ENCODE data around the gene C14orf93. TPM values are rescaled to one million over a fixed set of nuclear protein-coding genes. Genes with fewer than 3 reads are reported as not detected.

Gene C14orf93
- total RNA-seq, 4 donors from 2014 or later: 3.7 to 16.2 (median 6.7) TPM

DNA sequence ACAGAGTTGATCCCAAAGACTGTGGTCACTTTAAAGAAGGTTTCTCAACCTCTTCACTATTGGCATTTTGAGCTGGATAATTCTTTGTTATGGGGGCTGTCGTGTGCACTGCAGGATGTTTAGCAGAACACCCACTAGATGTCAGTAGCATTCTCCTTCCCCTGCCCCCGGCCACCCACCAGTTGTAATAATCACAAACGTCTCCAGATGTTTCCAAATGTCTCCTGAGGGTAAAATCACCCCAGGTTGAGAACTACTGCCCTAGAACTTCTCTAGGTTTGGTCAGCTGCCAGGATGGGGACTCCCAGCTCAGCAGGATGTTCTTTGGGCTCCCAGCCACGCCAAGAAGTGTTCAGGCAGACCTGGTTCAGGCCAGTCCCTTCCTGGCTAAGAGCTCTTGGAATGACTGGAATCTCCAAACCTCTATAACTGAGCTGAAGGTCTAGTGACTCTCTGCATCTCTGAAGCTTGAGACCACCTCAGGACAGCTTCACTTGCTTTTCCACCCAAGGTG lies 15.1 kb downstream of the C14orf93 start:
- H3K9me3 ChIP-seq: no peaks in the 10 kb centered on the region
- intact Hi-C loops (cut with DNase I; ENCODE audit: low total_unique reads): no loop called here
- H3K27ac ChIP-seq: no peak overlapping the region
- no peaks in the 10 kb centered on the region for H3K27me3 ChIP-seq
- in situ Hi-C loops (cut with MboI; ENCODE audit: low sequenced_read_pairs in 4 of 4): loop anchor here in 3 of 4 donors (5.0 kb wide), 2 partner anchors 57 to 67 kb away; no protein-coding TSS in a partner anchor
- TF ChIP-seq, protein P1, sequence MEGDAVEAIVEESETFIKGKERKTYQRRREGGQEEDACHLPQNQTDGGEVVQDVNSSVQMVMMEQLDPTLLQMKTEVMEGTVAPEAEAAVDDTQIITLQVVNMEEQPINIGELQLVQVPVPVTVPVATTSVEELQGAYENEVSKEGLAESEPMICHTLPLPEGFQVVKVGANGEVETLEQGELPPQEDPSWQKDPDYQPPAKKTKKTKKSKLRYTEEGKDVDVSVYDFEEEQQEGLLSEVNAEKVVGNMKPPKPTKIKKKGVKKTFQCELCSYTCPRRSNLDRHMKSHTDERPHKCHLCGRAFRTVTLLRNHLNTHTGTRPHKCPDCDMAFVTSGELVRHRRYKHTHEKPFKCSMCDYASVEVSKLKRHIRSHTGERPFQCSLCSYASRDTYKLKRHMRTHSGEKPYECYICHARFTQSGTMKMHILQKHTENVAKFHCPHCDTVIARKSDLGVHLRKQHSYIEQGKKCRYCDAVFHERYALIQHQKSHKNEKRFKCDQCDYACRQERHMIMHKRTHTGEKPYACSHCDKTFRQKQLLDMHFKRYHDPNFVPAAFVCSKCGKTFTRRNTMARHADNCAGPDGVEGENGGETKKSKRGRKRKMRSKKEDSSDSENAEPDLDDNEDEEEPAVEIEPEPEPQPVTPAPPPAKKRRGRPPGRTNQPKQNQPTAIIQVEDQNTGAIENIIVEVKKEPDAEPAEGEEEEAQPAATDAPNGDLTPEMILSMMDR (IDR thresholded peaks at IDR 0.05 in 4 of 5, conservative IDR thresholded peaks at IDR 0.05 in 1 of 5): peak in 2 of 5 experiments; percentile 47 to 50
- TF ChIP-seq POLR2A (IDR thresholded peaks at IDR 0.05): no peak
- no peak for DNase-seq
- H3K36me3 ChIP-seq: peaks cover 0 to 3% of the 10 kb centered on the region in 2 donors
- H3K4me1 ChIP-seq: no peaks in the 10 kb centered on the region
- ATAC-seq: no peak
- H3K4me3 ChIP-seq: no peak overlapping the region

DNA sequence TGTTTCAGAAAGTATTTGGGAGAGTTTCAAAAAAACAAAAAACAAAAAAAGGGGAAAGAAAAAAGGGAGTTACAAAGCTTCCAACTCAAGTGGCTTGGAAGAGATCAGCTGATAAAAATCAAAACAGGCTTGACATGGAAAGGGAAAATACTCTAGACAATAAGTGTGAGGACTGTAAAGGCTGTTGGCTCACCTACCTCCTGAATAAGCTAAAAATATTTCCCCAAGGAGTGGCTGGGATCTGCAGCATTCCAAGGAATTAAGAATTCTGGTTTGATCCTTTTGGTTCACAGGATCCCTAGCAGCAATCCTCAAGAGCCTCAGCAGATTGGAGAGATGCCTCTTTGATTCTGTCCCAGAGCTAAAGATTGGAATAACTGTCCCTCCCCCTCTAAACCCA lies 16.4 kb downstream of the C14orf93 start:
- intact Hi-C loops (cut with DNase I; ENCODE audit: low total_unique reads) (no loop called here), in situ Hi-C loops (cut with MboI; ENCODE audit: low sequenced_read_pairs in 4 of 4) (loop anchor here in 3 of 4 donors (5.0 kb wide), 2 partner anchors 59 to 69 kb away; no protein-coding TSS in a partner anchor)
- ATAC-seq: no peak
- DNase-seq: no peak
- H3K4me1 ChIP-seq: no peaks in the 10 kb centered on the region
- no peaks in the 10 kb centered on the region for H3K27me3 ChIP-seq
- no peak overlapping the region for H3K27ac ChIP-seq
- TF ChIP-seq POLR2A (IDR thresholded peaks at IDR 0.05): no peak
- TF ChIP-seq, protein P1 (IDR thresholded peaks at IDR 0.05 in 4 of 5, conservative IDR thresholded peaks at IDR 0.05 in 1 of 5): no peak
- no peaks in the 10 kb centered on the region for H3K9me3 ChIP-seq
- H3K36me3 ChIP-seq: peaks cover 0 to 14% of the 10 kb centered on the region in 2 donors
- H3K4me3 ChIP-seq: no peak overlapping the region

DNA sequence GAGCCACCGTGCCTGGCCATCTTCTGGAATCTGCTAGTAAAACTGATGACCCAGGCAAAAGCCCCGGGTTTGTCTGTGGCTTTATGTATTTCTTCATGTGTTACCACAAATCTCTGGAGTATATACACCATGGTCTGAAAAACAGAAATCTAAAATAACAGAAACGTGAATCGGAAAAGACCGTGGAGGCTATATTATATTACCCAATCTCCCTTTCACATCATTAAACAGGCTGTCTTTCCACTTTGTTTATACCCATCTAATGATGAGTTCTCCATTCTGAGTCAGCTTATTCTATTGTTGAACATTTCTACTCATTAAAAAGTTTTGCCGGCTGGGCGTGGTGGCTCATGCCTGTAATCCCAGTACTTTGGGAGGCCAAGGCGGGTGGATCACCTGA lies 18.1 kb downstream of the C14orf93 start:
- no peak overlapping the region for H3K27ac ChIP-seq
- H3K4me1 ChIP-seq: no peaks in the 10 kb centered on the region
- ATAC-seq (no peak), DNase-seq (no peak)
- TF ChIP-seq POLR2A (IDR thresholded peaks at IDR 0.05): no peak
- TF ChIP-seq, protein P1 (IDR thresholded peaks at IDR 0.05 in 4 of 5, conservative IDR thresholded peaks at IDR 0.05 in 1 of 5): no peak
- H3K4me3 ChIP-seq: no peak overlapping the region
- no peaks in the 10 kb centered on the region for H3K27me3 ChIP-seq
- peaks cover 0 to 14% of the 10 kb centered on the region in 2 donors for H3K36me3 ChIP-seq
- H3K9me3 ChIP-seq: no peaks in the 10 kb centered on the region
- in situ Hi-C loops (cut with MboI; ENCODE audit: low sequenced_read_pairs in 4 of 4) (loop anchor here in 3 of 4 donors (5.0 kb wide), 2 partner anchors 60 to 70 kb away; no protein-coding TSS in a partner anchor), intact Hi-C loops (cut with DNase I; ENCODE audit: low total_unique reads) (no loop called here)

DNA sequence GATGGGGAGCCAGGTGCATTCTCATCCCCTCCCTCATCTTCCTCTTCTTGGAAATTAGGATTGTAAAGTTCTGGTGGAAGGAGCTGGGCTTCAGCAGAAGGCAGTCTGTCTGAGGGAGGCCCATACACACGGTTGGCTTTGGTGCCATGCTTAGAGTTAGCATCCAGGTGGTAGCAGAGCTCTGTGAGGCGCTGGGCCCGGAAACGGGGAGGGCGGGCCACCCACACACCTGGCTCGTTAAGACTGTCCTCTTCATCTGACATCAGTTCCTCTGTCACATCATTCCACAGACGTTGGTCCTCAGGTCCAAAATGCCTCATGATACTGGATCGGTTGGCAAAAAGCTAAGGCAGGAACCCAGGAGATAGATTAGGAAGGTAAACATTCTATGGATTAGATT lies 22.7 kb downstream of the C14orf93 start:
- DNase-seq (no peak), ATAC-seq (no peak)
- H3K9me3 ChIP-seq: no peaks in the 10 kb centered on the region
- peaks cover 2 to 11% (median 9%) of the 10 kb centered on the region in 3 donors for H3K27me3 ChIP-seq
- peaks cover 0 to 14% of the 10 kb centered on the region in 2 donors for H3K36me3 ChIP-seq
- H3K4me3 ChIP-seq: no peak overlapping the region
- intact Hi-C loops (cut with DNase I; ENCODE audit: low total_unique reads) (loop anchor here (10.0 kb wide), 1 partner anchor 198 kb away; the partner anchor contains the start of gene SLC7A8), in situ Hi-C loops (cut with MboI; ENCODE audit: low sequenced_read_pairs in 4 of 4) (loop anchor here in 1 of 4 donors (5.0 kb wide), 1 partner anchor 65 kb away; no protein-coding TSS in a partner anchor)
- no peak overlapping the region for H3K27ac ChIP-seq
- peaks cover 3 to 13% of the 10 kb centered on the region in 2 donors for H3K4me1 ChIP-seq
- TF ChIP-seq, protein P1 (IDR thresholded peaks at IDR 0.05 in 4 of 5, conservative IDR thresholded peaks at IDR 0.05 in 1 of 5): no peak
- no peak for TF ChIP-seq POLR2A (IDR thresholded peaks at IDR 0.05)

Data from gastrocnemius medialis (tissue), 4 donors.